Right cardiac atrium (tissue), 5 donors: Measurements from ENCODE around the gene WARS2. TPM values are rescaled to one million over a fixed set of nuclear protein-coding genes. Genes with fewer than 3 reads are reported as not detected.
"Not testable (repeated sequence)": the region's sequence is repeated elsewhere in the genome, so short reads cannot be mapped to it uniquely, and the experiment has no call there.

Source experiments
- ATAC-seq, 2 donors: fragments of 200-7000 bp; cut with Tn5 transposase; one replicate each; pipeline versions ENCODE4 v1.8.0 to v1.9.1; 2020; ENCODE audit warnings: moderate library complexity in 2 of 2, mild to moderate bottlenecking in 1 of 2
- DNase-seq, 3 donors: peaks; one replicate each; pipeline ENCODE4 v3.0.0-alpha.2; 2020
- H3K27ac ChIP-seq: one replicate; pipeline ENCODE4 v1.5.1; 2013; ENCODE audit warnings: mild to moderate bottlenecking, low read length, control low read depth, moderate library complexity
- H3K27me3 ChIP-seq: one replicate; pipeline ENCODE4 v1.6.1; 2013; ENCODE audit not compliant: control insufficient read depth, insufficient read depth
- H3K4me1 ChIP-seq: one replicate; pipeline ENCODE4 v1.6.1; 2013; ENCODE audit warnings: low read length; ENCODE audit not compliant: control insufficient read depth, insufficient read depth
- H3K4me3 ChIP-seq: one replicate; pipeline ENCODE4 v1.5.1; 2013; ENCODE audit warnings: low read length, control low read depth
- H3K9me3 ChIP-seq: one replicate; pipeline ENCODE4 v1.6.1; 2013; ENCODE audit warnings: low read length; ENCODE audit not compliant: control insufficient read depth
- WGBS: extraction: QIAGEN DNeasy Blood & Tissue Kit; methylation state at CpG from one replicate; pipeline ENCODE4 v1.1.7; 2013; 5-methylcytosine and 5-hydroxymethylcytosine counted together
- intact Hi-C, 4 donors: fragments of 100-400 bp; cut with DNase I; formaldehyde crosslinking; loops; one replicate each; pipeline versions ENCODE4 v1.11.0 to v1.14.0; 2022 to 2023
- polyA plus RNA-seq: library from polyadenylated mRNA; stranded (reverse); fragments of 200-250 nt; gene quantifications from one replicate; pipeline ENCODE4 v1.2.3, GENCODE V29; 2013
- total RNA-seq, 4 donors: library from RNA; stranded (reverse); fragmentation: NEBNext Ultra II Directional; extraction: Animal tissue kit (Norgen Biotek cat#: 25700); gene quantifications; one replicate each; pipeline ENCODE4 v1.2.1, GENCODE V29; 2021
- donor health status: healthy with polysubstance abuse.
- donor health status: DM: no; HTN: yes; CAD: no.
- donor health status: DM: no; HTN: no; CAD: no.
- donor health status: DM: no; HTN: yes; CAD: no; lungs with severe emphysema.
- donor health status: DM: yes; HTN: yes; CAD: no.

WARS2 gene
- total and polyA plus RNA-seq, 5 donors: 5.2 to 12.8 (median 11.0) TPM

DNA sequence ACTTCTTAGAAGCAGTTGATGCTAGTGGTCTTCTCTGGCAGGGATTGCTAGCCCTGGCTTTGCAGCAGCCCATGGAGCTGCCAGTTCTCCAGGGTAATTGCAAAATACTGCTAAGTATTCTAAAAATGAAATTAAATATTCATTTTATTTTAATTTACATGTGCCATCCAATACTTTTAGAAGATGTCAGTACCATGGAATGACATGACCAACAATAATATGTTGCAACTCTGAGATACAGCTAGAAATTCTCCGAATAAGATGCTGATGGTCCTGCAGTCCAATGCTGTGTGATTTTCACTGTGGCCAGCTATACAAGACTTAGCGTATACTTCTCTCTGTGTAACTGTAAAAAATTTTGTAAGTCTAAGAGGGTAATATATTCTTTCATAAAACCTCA lies 20.0 kb upstream of the WARS2 start:
- WGBS: 73% methylated on average over 2 of the region's 2 CpGs
- peak in 1 of 2 donors; percentile 60 for ATAC-seq
- intact Hi-C loops: no loop called here

DNA sequence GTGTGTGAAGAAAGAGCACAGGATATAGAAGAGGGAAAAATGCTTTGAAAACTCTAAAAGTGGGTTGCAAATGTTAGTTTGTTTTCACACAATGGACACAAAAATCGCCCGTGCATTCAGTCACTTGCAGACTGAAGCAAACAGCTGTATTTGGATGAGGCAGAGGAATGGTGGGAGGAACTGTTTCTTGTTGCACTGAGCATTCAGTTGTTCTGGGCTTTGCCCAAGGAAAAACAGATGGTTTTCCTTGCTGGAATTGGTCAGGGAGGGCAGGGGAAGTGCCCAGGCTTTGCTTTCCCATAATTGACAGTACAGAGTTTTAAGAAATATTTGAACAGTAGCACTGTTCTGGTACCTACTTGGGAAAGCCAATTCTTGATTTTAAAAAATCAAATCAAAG lies 19.5 kb upstream of the WARS2 start:
- no peaks in the 10 kb centered on the region for H3K27me3 ChIP-seq
- no peak overlapping the region for H3K27ac ChIP-seq
- peaks cover 6% of the 10 kb centered on the region for H3K4me1 ChIP-seq
- ATAC-seq (peak in 1 of 2 donors; percentile 62), DNase-seq (no peak)
- intact Hi-C loops: no loop called here
- 70% methylated on average over 2 of the region's 2 CpGs for WGBS
- no peaks in the 10 kb centered on the region for H3K9me3 ChIP-seq
- H3K4me3 ChIP-seq: no peak overlapping the region

More for the DNA sequence above, 20.0 kb upstream of the WARS2 start:
- H3K9me3 ChIP-seq: no peaks in the 10 kb centered on the region
- H3K27ac ChIP-seq: no peak overlapping the region
- H3K4me1 ChIP-seq: peaks cover 6% of the 10 kb centered on the region
- no peak overlapping the region for H3K4me3 ChIP-seq
- no peak for DNase-seq
- H3K27me3 ChIP-seq: no peaks in the 10 kb centered on the region

DNA sequence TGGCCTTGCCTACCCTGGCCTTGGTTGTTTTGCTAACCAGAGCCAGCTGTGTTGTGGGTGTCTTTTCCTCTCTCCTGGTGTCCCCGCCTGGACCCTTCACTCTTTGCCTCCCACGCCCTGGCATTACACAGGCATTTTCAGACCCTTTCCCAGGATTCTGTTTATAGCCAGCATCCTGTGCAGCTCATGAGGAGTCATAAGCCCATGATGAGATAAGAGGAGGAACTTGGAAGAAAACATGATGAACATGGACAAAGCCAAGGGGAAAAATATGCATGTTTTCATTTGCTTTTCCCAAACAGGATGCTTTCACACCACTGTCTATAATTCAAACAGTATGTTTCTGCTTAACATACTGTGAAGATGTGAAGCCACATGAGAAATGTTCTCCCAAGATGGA lies 18.7 kb upstream of the WARS2 start:
- no peak for DNase-seq
- intact Hi-C loops: no loop called here
- 68% methylated on average over 2 of the region's 2 CpGs for WGBS
- H3K4me1 ChIP-seq: peaks cover 6% of the 10 kb centered on the region
- H3K9me3 ChIP-seq: no peaks in the 10 kb centered on the region
- H3K27ac ChIP-seq: peak overlapping the region; percentile 62
- H3K4me3 ChIP-seq: no peak overlapping the region
- H3K27me3 ChIP-seq: no peaks in the 10 kb centered on the region
- ATAC-seq: peak; percentile 21 to 41

DNA sequence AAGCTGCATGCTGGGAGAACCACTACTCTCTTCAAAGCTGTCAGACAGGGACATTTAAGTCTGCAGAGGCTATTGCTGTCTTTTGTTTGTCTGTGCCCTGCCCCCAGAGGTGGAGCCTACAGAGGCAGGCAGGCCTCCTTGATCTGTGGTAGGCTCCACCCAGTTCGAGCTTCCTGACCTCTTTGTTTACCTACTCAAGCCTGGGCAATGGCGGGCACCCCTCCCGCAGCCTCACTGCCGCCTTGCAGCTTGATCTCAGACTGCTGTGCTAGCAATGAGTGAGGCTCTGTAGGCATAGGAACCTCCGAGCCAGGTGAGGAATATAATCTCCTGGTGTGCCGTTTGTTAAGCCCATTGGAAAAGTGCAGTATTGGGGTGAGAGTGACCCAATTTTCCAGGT lies 16.3 kb upstream of the WARS2 start:
- H3K4me1 ChIP-seq, ATAC-seq, H3K27me3 ChIP-seq, intact Hi-C loops, DNase-seq, H3K27ac ChIP-seq, H3K4me3 ChIP-seq, H3K9me3 ChIP-seq: not testable (repeated sequence)
- 92% methylated on average over 6 of the region's 6 CpGs for WGBS

DNA sequence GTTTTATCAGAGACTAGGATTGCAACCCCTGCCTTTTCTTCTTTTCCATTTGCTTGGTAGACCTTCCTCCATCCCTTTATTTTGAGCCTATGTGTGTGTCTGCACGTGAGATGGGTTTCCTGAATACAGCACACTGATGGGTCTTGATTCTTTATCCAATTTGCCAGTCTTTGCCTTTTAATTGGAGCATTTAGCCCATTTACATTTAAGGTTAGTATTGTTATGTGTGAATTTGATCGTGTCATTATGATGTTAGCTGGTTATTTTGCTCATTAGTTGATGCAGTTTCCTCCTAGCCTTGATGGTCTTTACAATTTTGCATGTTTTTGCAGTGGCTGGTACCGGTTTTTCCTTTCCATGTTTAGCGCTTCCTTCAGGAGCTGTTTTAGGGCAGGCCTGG lies 14.6 kb upstream of the WARS2 start:
- intact Hi-C loops, ATAC-seq, DNase-seq, H3K4me1 ChIP-seq, H3K27me3 ChIP-seq, H3K4me3 ChIP-seq, H3K9me3 ChIP-seq, H3K27ac ChIP-seq: not testable (repeated sequence)
- 94% methylated on average over 4 of the region's 4 CpGs for WGBS

DNA sequence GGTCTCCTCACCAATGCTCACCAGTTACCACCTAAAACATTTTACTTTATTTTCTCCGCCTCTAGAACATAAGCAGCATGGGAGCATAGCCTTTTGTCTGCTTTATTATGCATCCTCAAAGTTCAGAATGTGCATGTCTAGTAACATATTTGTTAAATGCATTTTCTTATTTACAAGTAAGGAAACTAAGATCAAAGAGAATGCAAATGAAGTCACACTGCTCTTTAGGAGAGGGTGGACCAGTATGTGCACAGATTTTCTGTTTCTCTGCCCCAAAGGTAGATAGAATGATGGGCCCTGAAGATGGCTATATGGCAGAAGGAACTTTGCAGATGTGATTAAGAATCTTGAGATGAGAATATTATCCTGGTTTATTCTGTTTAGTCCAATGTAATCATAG lies 9.7 kb upstream of the WARS2 start:
- ATAC-seq (no peak), DNase-seq (no peak)
- intact Hi-C loops: no loop called here
- Histone ChIP-seq H3K4me3 (no peak overlapping the region), H3K4me1 (no peaks in the 10 kb centered on the region), H3K9me3 (no peaks in the 10 kb centered on the region), H3K27me3 (no peaks in the 10 kb centered on the region), H3K27ac (no peak overlapping the region)
- WGBS: 96% methylated on average over 1 of the region's 1 CpG

DNA sequence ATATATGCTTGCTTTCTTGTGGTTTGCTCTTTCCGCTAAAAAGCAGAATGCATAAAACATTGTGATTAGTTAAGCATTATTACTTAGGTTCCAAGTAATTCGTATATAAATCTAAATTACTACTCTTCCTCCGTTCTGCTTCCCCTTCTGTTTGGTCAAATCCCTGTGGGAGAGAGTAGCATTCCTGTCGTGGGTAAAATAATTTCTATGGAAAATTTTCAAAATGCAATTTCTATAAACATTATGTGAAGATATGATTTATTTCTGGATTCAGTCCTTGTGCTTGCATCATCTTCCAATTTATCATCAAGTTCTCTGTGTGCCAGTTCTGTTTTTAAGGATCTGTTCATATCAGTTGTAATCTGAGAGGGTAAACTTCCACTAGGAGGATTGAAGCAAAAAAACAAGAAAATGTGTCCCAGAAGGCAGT lies 7.2 kb upstream of the WARS2 start:
- H3K27ac ChIP-seq: no peak overlapping the region
- WGBS: 55% methylated on average over 4 of the region's 4 CpGs
- no peak for DNase-seq
- no peaks in the 10 kb centered on the region for H3K9me3 ChIP-seq
- intact Hi-C loops: no loop called here
- no peaks in the 10 kb centered on the region for H3K4me1 ChIP-seq
- H3K4me3 ChIP-seq: no peak overlapping the region
- ATAC-seq: no peak
- no peaks in the 10 kb centered on the region for H3K27me3 ChIP-seq

DNA sequence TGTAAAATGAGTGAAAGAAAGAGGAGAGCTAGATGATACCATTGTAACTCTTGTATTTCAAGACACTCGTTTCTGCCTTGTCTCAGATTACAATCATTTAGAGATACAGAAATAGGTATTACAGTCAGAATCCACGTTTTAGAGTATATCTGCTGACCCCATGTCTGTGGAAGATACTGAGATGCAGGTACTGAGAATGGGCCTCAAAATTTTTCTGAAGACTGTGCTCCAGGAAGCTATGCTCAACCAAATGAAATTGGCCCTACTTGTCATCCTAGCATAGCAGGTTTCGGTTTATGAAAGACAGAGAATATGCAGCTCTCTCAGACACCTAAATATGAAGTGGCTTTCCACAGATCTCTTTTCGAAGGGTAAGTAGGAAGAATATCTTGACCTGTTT lies 6.0 kb upstream of the WARS2 start:
- Histone ChIP-seq H3K9me3 (no peaks in the 10 kb centered on the region), H3K4me1 (no peaks in the 10 kb centered on the region), H3K27ac (no peak overlapping the region), H3K27me3 (no peaks in the 10 kb centered on the region), H3K4me3 (no peak overlapping the region)
- intact Hi-C loops: no loop called here
- WGBS: 80% methylated on average over 4 of the region's 4 CpGs
- no peak for DNase-seq
- ATAC-seq: no peak

DNA sequence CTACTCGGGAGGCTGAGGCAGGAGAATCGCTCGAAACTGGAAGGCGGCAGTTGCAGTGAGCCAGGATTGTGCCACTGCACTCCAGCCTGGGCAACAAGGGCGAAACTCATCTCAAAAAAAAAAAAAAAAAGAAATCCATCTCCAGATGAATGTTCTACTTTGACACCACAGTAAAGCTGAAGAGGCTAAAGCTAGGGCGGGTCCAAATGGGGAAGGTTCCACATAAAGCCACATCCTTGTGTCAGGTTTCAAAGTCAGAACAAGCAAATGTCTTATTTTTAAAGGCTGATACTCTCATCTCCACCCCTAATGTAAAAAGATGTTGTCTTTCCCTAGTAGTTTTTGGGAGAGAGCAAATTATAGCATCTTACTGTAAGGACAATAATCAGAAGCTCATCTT lies 4.4 kb upstream of the WARS2 start:
- intact Hi-C loops: no loop called here
- peaks cover 2% of the 10 kb centered on the region for H3K4me1 ChIP-seq
- ATAC-seq (no peak), DNase-seq (peak in 1 of 3 donors; percentile 37)
- H3K4me3 ChIP-seq: no peak overlapping the region
- 97% methylated on average over 6 of the region's 6 CpGs for WGBS
- no peak overlapping the region for H3K27ac ChIP-seq
- no peaks in the 10 kb centered on the region for H3K9me3 ChIP-seq
- H3K27me3 ChIP-seq: no peaks in the 10 kb centered on the region

DNA sequence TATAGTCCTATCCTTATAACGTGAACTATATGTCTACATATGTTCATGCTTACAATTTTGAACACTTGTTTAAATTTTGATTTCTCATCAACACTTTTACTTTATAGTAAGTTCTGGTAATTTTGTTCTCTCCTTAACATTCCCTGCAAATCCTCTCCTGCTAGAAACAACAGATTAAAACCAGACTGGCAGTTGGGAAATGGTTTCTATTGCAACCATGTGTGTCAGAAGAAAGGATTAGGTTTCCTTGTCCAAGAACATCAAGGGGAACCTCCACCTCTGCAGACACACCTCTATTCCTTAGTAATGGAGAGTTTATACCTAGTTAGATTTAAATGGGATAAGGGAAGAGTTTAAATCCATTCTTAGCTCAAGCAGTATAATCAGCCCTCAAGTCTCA lies 3.3 kb upstream of the WARS2 start:
- Histone ChIP-seq H3K27me3 (no peaks in the 10 kb centered on the region), H3K9me3 (no peaks in the 10 kb centered on the region), H3K4me1 (peaks cover 2% of the 10 kb centered on the region), H3K4me3 (no peak overlapping the region), H3K27ac (no peak overlapping the region)
- ATAC-seq (no peak), DNase-seq (no peak)
- 94% methylated on average over 1 of the region's 1 CpG for WGBS
- intact Hi-C loops: no loop called here

DNA sequence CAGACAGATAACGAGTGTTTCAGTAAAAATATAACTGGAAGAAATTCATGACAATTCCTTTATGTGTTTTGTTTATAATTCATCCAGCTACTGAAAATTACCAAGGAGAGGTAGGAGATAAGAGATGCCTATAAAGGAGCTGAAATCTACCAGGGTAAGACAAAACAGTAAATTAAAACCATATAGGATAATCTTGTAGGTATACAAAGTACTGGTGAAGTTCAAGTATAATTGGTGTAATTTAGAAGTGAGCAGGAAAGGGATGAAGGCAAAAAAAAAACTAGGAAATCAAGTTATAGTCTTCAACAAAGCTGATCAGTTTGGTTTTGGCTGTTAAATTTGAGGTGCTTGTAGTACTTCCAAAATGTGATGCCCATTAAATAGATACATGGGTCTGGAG lies 1.2 kb upstream of the WARS2 start:
- Histone ChIP-seq H3K27ac (no peak overlapping the region), H3K4me1 (peaks cover 2% of the 10 kb centered on the region), H3K4me3 (no peak overlapping the region), H3K9me3 (no peaks in the 10 kb centered on the region), H3K27me3 (no peaks in the 10 kb centered on the region)
- DNase-seq (no peak), ATAC-seq (no peak)
- 94% methylated on average over 1 of the region's 1 CpG for WGBS
- intact Hi-C loops: no loop called here

DNA sequence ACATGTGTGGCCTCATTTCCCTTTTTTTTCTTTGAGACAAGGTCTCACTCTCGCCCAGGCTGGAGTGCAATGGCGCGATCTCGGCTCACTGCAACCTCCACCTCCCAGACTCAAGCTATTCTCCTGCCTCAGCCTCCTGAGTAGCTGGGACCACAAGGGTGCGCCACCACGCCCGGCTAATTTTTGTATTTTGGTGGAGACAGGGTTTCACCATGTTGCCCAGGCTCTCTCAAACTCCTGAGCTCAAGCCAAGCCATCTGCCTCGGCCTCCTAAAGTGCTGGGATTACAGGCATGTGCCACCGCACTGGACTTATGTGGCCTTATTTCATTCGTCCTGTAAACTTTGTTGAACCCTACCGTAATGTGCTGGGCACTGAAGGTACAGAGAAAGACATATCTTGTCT lies 569 bp upstream of the WARS2 start:
- 51% methylated on average over 11 of the region's 11 CpGs for WGBS
- intact Hi-C loops: no loop called here
- peaks cover 2% of the 10 kb centered on the region for H3K4me1 ChIP-seq
- DNase-seq (peak in 2 of 3 donors; percentile 58 to 71), ATAC-seq (peak in 1 of 2 donors; percentile 1)
- no peaks in the 10 kb centered on the region for H3K9me3 ChIP-seq
- H3K27ac ChIP-seq: peak overlapping the region; percentile 100
- H3K4me3 ChIP-seq: peak overlapping the region; percentile 90
- no peaks in the 10 kb centered on the region for H3K27me3 ChIP-seq
